ENCODE data around the gene SAXO2.
"Not testable (repeated sequence)": the region's sequence is repeated elsewhere in the genome, so short reads cannot be mapped to it uniquely, and the experiment has no call there.

Gene SAXO2, protein sequence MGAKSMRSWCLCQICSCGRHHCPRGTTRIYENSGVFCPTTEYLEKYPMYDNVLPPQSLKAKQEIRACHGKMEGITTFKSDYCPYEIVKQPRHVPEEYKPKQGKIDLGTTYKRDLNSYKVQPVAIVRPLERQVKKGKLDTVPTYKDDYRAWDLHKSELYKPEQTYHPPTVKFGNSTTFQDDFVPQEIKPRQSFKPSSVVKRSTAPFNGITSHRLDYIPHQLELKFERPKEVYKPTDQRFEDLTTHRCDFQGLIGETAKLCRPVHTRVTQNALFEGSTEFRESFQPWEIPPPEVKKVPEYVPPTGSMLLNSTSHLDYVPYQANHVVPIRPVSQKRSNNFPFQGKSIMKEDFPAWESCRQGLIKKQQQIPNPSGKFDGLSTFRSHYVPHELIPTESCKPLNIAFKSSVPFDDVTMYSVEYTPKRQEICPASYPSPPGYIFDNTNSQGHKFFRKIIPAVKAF

GRCh38 chr15:82262422-82263026, at the start of gene SAXO2, which contains the start of gene EFL1:
Gene SAXO2 (plus strand): TSS chr15:82262818. CDS start chr15:82262880, 62 bp downstream.
Gene EFL1 (minus strand): TSS chr15:82262734. CDS start chr15:82261778, 956 bp downstream.
- peak; percentile 41 for DNase-seq

DNA sequence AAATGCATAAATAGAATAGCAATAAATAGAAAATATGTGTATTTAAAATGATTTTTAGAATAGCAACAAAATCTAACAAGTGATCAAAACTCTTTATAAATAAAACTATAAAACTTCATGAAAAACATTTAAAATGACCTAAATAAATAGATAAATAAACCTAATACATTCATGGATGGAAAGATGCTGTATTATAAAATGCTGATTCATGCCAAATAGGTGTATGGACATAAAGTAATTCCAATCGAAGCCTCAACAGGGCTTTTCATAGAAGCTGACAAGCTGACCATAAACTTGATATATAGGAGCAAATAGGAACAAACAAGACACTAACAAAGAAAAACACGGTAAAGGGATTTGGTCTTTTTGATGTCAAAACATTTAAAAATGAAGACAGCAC, 46.5 kb upstream of the SAXO2 start:
- not testable (repeated sequence) for DNase-seq

GRCh38 chr15:82221535-82221934, 41.1 kb upstream of the SAXO2 start:
- DNase-seq: not testable (repeated sequence)

DNA sequence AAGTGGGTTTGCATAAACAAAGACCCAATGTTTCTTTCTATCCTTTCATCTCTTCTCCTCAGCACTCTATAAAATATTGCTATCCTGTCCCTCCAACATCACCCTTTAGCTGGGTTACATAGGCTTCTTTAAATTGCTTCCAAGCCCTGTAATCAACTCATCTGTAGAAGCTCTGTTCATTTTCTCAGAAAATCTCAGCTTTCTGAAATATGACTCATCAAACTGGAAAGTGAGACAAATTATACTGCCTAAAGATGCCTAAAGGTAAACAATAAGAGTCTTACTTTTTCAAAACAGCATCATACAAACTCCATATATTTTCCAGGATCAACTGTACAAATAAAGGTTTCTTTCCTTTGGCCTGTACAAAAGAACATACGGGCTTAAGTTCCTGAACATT, 33.9 kb upstream of the SAXO2 start:
- no peak for DNase-seq

DNA sequence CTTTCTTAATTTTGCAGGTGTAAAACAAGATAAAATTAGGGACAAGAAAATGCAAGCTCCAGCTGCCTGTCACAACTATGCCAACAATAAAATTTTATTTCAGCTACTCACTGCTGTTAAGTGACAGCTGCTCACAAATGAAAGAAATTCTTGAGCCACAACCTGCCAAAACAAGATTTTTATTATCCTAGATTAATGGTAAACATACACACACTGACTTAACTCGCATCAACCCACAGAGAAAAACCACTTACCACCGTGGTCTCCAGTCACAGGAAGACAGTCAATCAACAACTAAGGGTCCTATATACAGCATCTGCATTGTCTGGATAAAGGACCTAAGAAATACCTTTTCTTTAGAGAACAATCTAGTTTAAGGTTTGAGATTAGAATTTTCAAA, 31.4 kb upstream of the SAXO2 start:
- no peak for DNase-seq

- DNase-seq: no peak
Observed at GRCh38 chr15:82231842-82232241, 30.8 kb upstream of the SAXO2 start.

GRCh38 chr15:82237944-82238534, 24.6 kb upstream of the SAXO2 start:
- DNase-seq: not testable (repeated sequence)

GRCh38 chr15:82239685-82240391, 22.8 kb upstream of the SAXO2 start:
- DNase-seq: no peak

- DNase-seq: not testable (repeated sequence)
Observed at GRCh38 chr15:82241836-82242499, 20.6 kb upstream of the SAXO2 start.

- not testable (repeated sequence) for DNase-seq
Observed at GRCh38 chr15:82243644-82244043, 19.0 kb upstream of the SAXO2 start.

GRCh38 chr15:82245956-82246355, 16.7 kb upstream of the SAXO2 start:
- not testable (repeated sequence) for DNase-seq

DNA sequence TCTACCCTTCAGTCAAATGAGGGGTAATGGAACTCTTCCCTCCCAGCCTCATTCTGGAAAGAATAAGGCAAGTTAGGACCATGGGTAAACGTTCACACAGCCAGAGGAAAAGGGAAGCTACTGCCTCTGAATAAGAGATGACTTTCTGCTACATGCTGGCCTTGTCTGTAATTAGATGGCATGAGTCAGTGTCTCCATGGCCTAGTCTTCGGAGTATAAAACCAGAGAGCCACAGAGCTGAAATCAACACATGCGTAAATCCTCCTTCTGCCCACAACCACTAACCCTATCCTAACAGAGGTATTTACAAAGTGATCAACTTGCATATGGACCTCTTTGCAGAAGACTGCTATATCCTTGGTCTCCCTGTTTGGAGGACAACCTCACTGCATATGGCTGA, 14.4 kb upstream of the SAXO2 start:
- not testable (repeated sequence) for DNase-seq

DNA sequence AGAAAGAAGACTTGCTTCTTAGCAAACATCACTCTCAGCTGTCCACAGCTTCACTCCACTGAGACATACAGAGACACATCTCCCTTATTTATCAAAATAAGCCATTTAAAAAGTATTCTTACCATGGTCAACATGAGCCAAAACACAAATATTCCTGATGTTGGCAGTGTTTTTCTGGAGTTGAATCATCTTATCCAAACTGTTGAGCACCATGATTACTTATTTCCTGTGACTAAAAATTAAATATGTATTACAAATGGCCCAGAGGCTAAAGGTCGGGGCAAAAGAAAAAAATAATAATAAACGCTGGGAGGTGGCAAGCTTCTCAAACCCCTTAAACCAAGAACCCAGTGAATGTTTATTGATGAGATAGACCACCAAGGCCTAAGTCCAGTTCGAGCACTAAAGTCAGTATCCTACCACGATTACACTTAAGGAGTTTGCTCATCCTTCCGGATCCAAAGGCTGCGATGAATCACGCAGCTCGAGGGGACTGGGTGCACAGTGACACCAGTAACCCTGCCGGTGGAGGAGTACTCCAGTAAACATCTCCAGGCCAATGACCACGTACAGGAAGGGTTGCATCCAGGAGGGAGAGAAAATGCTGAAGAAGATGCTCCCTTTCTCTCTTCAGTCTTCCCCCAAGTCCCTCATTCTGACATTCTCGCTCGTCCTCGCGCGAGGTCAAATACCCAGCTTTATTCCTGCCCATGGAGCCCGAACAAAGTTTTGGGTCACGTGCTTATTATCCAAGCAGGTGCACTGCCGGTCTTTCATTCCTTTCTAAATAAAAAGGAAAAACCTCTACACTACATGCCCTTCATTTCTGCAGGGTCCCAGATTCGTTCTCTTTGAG, 824 bp upstream of the SAXO2 start:
- not testable (repeated sequence) for DNase-seq

GRCh38 chr15:82263350-82263749, 732 bp downstream of the SAXO2 start:
- DNase-seq: peak; percentile 71

DNA sequence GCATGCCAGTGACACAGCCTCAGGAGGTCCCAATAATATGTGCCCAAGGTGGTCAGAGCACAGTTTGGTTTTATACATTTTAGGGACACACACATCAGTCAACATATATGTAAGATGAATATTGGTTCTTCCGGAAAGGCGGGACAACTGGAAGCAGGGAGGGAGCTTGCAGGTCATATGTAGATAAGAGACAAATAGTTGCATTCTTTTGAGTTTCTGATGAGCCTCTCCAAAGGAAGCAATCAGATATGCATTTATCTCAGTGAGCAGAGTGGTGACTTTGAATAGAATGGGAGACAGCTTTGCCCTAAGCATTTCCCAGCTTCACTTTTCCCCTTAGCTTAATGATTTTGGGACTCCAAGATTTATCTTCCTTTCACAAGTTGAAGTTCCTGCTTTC, 4.5 kb downstream of the SAXO2 start:
- not testable (repeated sequence) for DNase-seq

DNA sequence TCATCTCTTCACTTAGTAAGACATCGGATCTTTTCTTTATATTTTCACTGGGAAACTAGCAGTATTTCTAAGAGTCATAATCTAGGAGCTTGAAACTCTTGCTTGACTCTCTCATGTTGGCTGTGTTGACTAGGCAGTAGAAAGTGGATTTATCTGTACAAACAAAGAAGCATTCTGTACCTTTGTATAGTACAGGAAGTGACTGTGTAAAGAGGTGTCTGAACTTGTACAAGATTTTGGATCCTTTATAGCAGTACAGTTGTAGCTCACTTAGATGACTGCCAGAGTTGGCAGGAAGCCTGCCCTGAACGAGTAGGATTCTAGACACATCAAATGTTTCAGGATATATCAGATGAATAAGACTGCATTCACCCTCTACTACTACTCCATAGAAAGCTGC, 5.8 kb downstream of the SAXO2 start:
- DNase-seq: peak; percentile 30

GRCh38 chr15:82272154-82272553, 9.5 kb downstream of the SAXO2 start:
- no peak for DNase-seq

- no peak for DNase-seq
Observed at GRCh38 chr15:82275410-82275809, 12.8 kb downstream of the SAXO2 start.

GRCh38 chr15:82281276-82281675, 18.7 kb downstream of the SAXO2 start:
- DNase-seq: not testable (repeated sequence)

DNA sequence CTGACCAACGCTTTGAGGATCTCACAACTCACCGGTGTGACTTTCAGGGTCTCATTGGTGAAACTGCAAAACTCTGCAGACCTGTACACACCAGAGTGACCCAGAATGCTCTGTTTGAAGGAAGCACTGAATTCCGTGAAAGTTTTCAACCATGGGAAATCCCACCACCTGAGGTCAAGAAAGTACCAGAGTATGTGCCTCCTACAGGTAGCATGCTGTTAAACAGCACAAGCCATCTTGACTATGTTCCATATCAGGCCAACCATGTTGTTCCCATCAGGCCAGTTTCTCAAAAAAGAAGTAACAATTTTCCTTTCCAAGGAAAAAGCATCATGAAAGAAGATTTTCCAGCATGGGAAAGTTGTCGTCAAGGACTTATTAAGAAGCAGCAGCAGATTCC, 19.8 kb downstream of the SAXO2 start:
- not testable (repeated sequence) for DNase-seq

- DNase-seq: not testable (repeated sequence)
Observed at GRCh38 chr15:82284381-82284780, 21.8 kb downstream of the SAXO2 start.
